ENCODE measurements around the gene GBP4.

DNA sequence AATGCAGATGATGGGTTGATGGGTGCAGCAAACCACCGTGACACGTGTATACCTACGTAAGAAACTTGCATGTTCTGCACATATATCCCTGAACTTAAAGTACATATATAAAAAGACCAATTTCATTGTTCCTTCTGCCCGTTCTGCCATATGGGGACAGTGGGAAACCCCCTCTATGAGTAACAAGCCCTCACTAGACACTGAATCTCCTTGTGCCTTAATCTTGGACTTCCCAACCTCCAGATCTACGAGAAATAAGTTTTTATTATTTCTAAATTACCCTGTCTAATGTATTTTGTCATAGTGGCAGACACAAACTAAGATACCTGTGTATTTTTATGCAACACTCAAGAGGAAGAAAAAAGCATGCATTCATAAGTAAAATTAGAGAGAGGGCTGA lies 32.9 kb downstream of the GBP4 start:
- TF ChIP-seq POLR2AphosphoS5 (IDR thresholded peaks at IDR 0.05; ENCODE audit: low read depth, low read length) (no peak), TAF1 (IDR thresholded peaks at IDR 0.05; ENCODE audit: borderline replicate concordance, insufficient read depth, low read length) (no peak), FOXP2 (optimal IDR thresholded peaks at IDR 0.05; ENCODE audit: borderline replicate concordance, extremely low read depth, extremely low read length, insufficient read depth) (no peak)
- TF ChIP-seq, protein P1, sequence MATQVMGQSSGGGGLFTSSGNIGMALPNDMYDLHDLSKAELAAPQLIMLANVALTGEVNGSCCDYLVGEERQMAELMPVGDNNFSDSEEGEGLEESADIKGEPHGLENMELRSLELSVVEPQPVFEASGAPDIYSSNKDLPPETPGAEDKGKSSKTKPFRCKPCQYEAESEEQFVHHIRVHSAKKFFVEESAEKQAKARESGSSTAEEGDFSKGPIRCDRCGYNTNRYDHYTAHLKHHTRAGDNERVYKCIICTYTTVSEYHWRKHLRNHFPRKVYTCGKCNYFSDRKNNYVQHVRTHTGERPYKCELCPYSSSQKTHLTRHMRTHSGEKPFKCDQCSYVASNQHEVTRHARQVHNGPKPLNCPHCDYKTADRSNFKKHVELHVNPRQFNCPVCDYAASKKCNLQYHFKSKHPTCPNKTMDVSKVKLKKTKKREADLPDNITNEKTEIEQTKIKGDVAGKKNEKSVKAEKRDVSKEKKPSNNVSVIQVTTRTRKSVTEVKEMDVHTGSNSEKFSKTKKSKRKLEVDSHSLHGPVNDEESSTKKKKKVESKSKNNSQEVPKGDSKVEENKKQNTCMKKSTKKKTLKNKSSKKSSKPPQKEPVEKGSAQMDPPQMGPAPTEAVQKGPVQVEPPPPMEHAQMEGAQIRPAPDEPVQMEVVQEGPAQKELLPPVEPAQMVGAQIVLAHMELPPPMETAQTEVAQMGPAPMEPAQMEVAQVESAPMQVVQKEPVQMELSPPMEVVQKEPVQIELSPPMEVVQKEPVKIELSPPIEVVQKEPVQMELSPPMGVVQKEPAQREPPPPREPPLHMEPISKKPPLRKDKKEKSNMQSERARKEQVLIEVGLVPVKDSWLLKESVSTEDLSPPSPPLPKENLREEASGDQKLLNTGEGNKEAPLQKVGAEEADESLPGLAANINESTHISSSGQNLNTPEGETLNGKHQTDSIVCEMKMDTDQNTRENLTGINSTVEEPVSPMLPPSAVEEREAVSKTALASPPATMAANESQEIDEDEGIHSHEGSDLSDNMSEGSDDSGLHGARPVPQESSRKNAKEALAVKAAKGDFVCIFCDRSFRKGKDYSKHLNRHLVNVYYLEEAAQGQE (IDR thresholded peaks at IDR 0.05; ENCODE audit: insufficient read depth in 1 of 2, low read depth in 2 of 2, low read length in 2 of 2) = no peak
